ENCODE results near the gene DNAJC13.

GRCh38 chr3:132538072-132538471 lies 120.8 kb downstream of the DNAJC13 start:
- TF ChIP-seq GATA3 (IDR thresholded peaks at IDR 0.05; ENCODE audit: low read depth, low read length) (no peak), GATA2 (IDR thresholded peaks at IDR 0.05; ENCODE audit: low read depth, low read length) (no peak)

Measured in SH-SY5Y (cell line).